Smooth muscle cell (in vitro differentiated cells): ENCODE data around the gene HS6ST3. TPM values are rescaled to one million over a fixed set of nuclear protein-coding genes. Genes with fewer than 3 reads are reported as not detected.

Source experiments
- DNase-seq: peaks from one replicate; lab custom pipeline; 2025; ENCODE audit not compliant: unreplicated experiment; lab: John Stamatoyannopoulos, UW
- H2AFZ ChIP-seq: fragments of 200-600 bp; sonication (generic); 2 replicates; pipeline ENCODE4 v1.6.0; 2016; ENCODE audit warnings: antibody characterized with exemption, low read depth, mild to moderate bottlenecking
- H3F3A ChIP-seq: fragments of 200-600 bp; sonication (generic); 2 replicates; pipeline ENCODE4 v1.6.0; 2017; ENCODE audit warnings: antibody characterized with exemption, low read depth
- H3K27ac ChIP-seq: fragments of 200-600 bp; sonication (generic); 2 replicates; pipeline ENCODE4 v1.5.1; 2016; ENCODE audit warnings: low read depth, mild to moderate bottlenecking
- H3K27me3 ChIP-seq: fragments of 200-600 bp; sonication (generic); 2 replicates; pipeline ENCODE4 v1.6.1; 2016; ENCODE audit warnings: low read depth, mild to moderate bottlenecking
- H3K36me3 ChIP-seq: fragments of 200-600 bp; sonication (generic); 2 replicates; pipeline ENCODE4 v1.5.1; 2016; ENCODE audit warnings: low read depth
- H3K4me1 ChIP-seq: fragments of 200-600 bp; sonication (generic); 2 replicates; pipeline ENCODE4 v1.5.1; 2016; ENCODE audit warnings: low read depth
- H3K4me2 ChIP-seq: fragments of 200-600 bp; sonication (generic); 2 replicates; pipeline ENCODE4 v1.6.0; 2016; ENCODE audit warnings: mild to moderate bottlenecking
- H3K4me3 ChIP-seq: fragments of 200-600 bp; sonication (generic); 2 replicates; pipeline ENCODE4 v1.5.1; 2016; ENCODE audit warnings: mild to moderate bottlenecking
- H3K79me2 ChIP-seq: fragments of 200-600 bp; sonication (generic); 2 replicates; pipeline ENCODE4 v1.6.0; 2016; ENCODE audit warnings: low read depth, mild to moderate bottlenecking
- H3K9ac ChIP-seq: fragments of 200-600 bp; sonication (generic); 2 replicates; pipeline ENCODE4 v1.6.0; 2016; ENCODE audit warnings: low read depth
- H3K9me3 ChIP-seq: fragments of 200-600 bp; sonication (generic); replicated peaks from 2 replicates; pipeline ENCODE4 v1.5.1; 2016; ENCODE audit warnings: low read depth
- H4K20me1 ChIP-seq: fragments of 200-600 bp; sonication (generic); 2 replicates; pipeline ENCODE4 v1.6.0; 2016; ENCODE audit warnings: low read depth
- WGBS: methylation state at CpG from one replicate; pipeline ENCODE4 v1.1.7; 2016; ENCODE audit warnings: low lambda C conversion rate; 5-methylcytosine and 5-hydroxymethylcytosine counted together
- polyA plus RNA-seq: library from polyadenylated mRNA; unstranded; fragments of >200 nt; fragmentation: Nextera tagmentation; extraction: Ambion mirVana; gene quantifications from 2 replicates; pipeline ENCODE4 v1.2.1, GENCODE V29; 2016
- total RNA-seq: library from RNA; depleted of rRNA; stranded (reverse); fragments of >200 nt; gene quantifications from 2 replicates; pipeline ENCODE4 v1.2.3, GENCODE V29; 2014
- TF ChIP-seq, protein P1 (sequence below): fragments of 200-600 bp; sonication (generic); IDR thresholded peaks from 2 replicates; pipeline ENCODE4 v1.5.1; 2017; ENCODE audit warnings: borderline replicate concordance, mild to moderate bottlenecking, antibody characterized with exemption; ENCODE audit not compliant: insufficient read depth, poor library complexity, severe bottlenecking

The HS6ST3 gene
- total and polyA plus RNA-seq, 2 experiments from 2014 or later: 0.09 TPM; not detected in 1

DNA sequence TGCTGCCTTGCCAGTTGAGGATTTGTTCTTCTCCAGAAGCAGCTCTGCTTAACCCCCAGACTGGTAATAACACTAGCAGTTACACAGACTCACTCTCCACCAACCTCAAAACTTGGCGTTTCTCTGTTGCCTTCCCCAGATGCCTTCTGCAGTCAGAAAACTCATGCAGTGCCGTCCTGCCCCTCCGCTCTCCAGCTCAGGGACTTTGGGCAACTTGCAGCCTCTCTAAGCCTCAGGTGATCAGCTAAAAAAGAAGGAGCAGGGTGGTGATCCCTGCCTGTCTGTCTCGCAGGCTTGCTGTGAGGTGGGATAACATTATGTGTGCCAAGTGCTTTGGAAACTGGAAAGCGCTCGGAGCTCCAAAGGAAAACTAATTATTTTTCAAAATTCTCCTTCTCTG lies 391.6 kb downstream of the HS6ST3 start:
- Histone ChIP-seq H3K9ac (no peak overlapping the region), H3K79me2 (no peaks in the 10 kb centered on the region), H3K4me2 (no peak overlapping the region), H3K9me3 (no peaks in the 10 kb centered on the region), H3K4me3 (no peak overlapping the region), H2AFZ (no peak overlapping the region), H4K20me1 (no peaks in the 10 kb centered on the region), H3K36me3 (no peaks in the 10 kb centered on the region), H3K27me3 (no peaks in the 10 kb centered on the region), H3F3A (no peaks in the 10 kb centered on the region), H3K4me1 (no peaks in the 10 kb centered on the region), H3K27ac (no peak overlapping the region)
- WGBS: 87% methylated on average over 6 of the region's 6 CpGs
- TF ChIP-seq, protein P1, sequence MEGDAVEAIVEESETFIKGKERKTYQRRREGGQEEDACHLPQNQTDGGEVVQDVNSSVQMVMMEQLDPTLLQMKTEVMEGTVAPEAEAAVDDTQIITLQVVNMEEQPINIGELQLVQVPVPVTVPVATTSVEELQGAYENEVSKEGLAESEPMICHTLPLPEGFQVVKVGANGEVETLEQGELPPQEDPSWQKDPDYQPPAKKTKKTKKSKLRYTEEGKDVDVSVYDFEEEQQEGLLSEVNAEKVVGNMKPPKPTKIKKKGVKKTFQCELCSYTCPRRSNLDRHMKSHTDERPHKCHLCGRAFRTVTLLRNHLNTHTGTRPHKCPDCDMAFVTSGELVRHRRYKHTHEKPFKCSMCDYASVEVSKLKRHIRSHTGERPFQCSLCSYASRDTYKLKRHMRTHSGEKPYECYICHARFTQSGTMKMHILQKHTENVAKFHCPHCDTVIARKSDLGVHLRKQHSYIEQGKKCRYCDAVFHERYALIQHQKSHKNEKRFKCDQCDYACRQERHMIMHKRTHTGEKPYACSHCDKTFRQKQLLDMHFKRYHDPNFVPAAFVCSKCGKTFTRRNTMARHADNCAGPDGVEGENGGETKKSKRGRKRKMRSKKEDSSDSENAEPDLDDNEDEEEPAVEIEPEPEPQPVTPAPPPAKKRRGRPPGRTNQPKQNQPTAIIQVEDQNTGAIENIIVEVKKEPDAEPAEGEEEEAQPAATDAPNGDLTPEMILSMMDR: no peak
- DNase-seq: no peak

- Histone ChIP-seq H3K36me3 (no peaks in the 10 kb centered on the region), H4K20me1 (no peaks in the 10 kb centered on the region), H3K4me2 (no peak overlapping the region), H3K79me2 (no peaks in the 10 kb centered on the region), H3K9me3 (no peaks in the 10 kb centered on the region), H3K27ac (no peak overlapping the region), H2AFZ (no peak overlapping the region), H3K27me3 (no peaks in the 10 kb centered on the region), H3K9ac (no peak overlapping the region), H3K4me1 (no peaks in the 10 kb centered on the region), H3K4me3 (no peak overlapping the region), H3F3A (no peaks in the 10 kb centered on the region)
- TF ChIP-seq, protein P1: no peak
- 98% methylated on average over 5 of the region's 5 CpGs for WGBS
- DNase-seq: no peak
Measured at GRCh38 chr13:96490496-96490989, 400.6 kb downstream of the HS6ST3 start.

DNA sequence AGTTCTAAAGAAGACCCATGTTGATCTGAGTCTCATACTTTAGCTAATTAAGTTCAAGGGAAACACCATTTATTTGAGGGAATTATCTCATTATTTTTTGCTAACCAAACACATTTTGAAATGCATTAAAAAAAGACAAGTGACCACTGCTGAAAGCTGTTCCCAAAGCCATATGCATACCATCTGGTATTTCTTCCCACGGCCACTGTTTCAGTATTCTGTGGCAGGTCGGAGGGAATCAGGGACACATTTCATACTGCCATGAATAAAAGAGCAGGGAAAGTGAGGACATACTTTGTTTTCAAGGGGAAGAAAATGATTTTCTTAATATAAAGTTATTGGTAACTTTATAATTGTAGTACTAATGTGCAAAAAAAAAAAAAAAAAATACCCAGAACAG lies 401.2 kb downstream of the HS6ST3 start:
- H3K4me2 ChIP-seq: no peak overlapping the region
- no peaks in the 10 kb centered on the region for H3K36me3 ChIP-seq
- WGBS: 88% methylated on average over 2 of the region's 2 CpGs
- no peaks in the 10 kb centered on the region for H3K27me3 ChIP-seq
- no peaks in the 10 kb centered on the region for H3K4me1 ChIP-seq
- TF ChIP-seq, protein P1: no peak
- no peaks in the 10 kb centered on the region for H3K9me3 ChIP-seq
- no peaks in the 10 kb centered on the region for H3F3A ChIP-seq
- no peak for DNase-seq
- no peak overlapping the region for H2AFZ ChIP-seq
- H3K79me2 ChIP-seq: no peaks in the 10 kb centered on the region
- no peak overlapping the region for H3K4me3 ChIP-seq
- H4K20me1 ChIP-seq: no peaks in the 10 kb centered on the region
- H3K27ac ChIP-seq: no peak overlapping the region
- no peak overlapping the region for H3K9ac ChIP-seq

GRCh38 chr13:96492766-96493165 lies 402.9 kb downstream of the HS6ST3 start:
- no peak overlapping the region for H2AFZ ChIP-seq
- H3K79me2 ChIP-seq: no peaks in the 10 kb centered on the region
- H3K27me3 ChIP-seq: no peaks in the 10 kb centered on the region
- no peaks in the 10 kb centered on the region for H4K20me1 ChIP-seq
- TF ChIP-seq, protein P1: no peak
- no peaks in the 10 kb centered on the region for H3K4me1 ChIP-seq
- no peak for DNase-seq
- H3K27ac ChIP-seq: no peak overlapping the region
- H3K36me3 ChIP-seq: no peaks in the 10 kb centered on the region
- H3K4me2 ChIP-seq: no peak overlapping the region
- H3K9me3 ChIP-seq: no peaks in the 10 kb centered on the region
- H3K9ac ChIP-seq: no peak overlapping the region
- no peaks in the 10 kb centered on the region for H3F3A ChIP-seq
- 97% methylated on average over 4 of the region's 4 CpGs for WGBS
- H3K4me3 ChIP-seq: no peak overlapping the region
